Activated T-cell treated with anti-CD3 and anti-CD28 coated beads for 4 hours (primary cell): ENCODE data around the gene AFF1.
A peak's percentile ranks its signal among the peaks of the same experiment; 100 is the strongest.

Source experiments
- DNase-seq: peaks from one replicate; pipeline ENCODE4 v3.0.0-alpha.2; 2020

AFF1 gene

GRCh38 chr4:87092389-87093141 is 157.8 kb downstream of the AFF1 start:
- no peak for DNase-seq

GRCh38 chr4:87093443-87094123 is 158.8 kb downstream of the AFF1 start:
- peak; percentile 24 for DNase-seq

GRCh38 chr4:87097075-87097474 is 162.3 kb downstream of the AFF1 start:
- no peak for DNase-seq

GRCh38 chr4:87100168-87100567 is 165.4 kb downstream of the AFF1 start:
- DNase-seq = no peak

GRCh38 chr4:87101543-87102199 is 166.9 kb downstream of the AFF1 start:
- no peak for DNase-seq

- no peak for DNase-seq
These were observed 168.3 kb downstream of the AFF1 start for GRCh38 chr4:87103086-87103485.

- DNase-seq = no peak
These were observed 168.9 kb downstream of the AFF1 start for GRCh38 chr4:87103691-87104187.

- no peak for DNase-seq
These were observed 170.5 kb downstream of the AFF1 start for GRCh38 chr4:87105101-87105845.

GRCh38 chr4:87108142-87108546 is 173.3 kb downstream of the AFF1 start:
- no peak for DNase-seq

- DNase-seq = no peak
These were observed 174.3 kb downstream of the AFF1 start for GRCh38 chr4:87109121-87109520.

GRCh38 chr4:87109945-87110344 is 175.1 kb downstream of the AFF1 start:
- DNase-seq = no peak

GRCh38 chr4:87112063-87112462 is 177.3 kb downstream of the AFF1 start:
- no peak for DNase-seq

GRCh38 chr4:87114245-87115062 is 179.6 kb downstream of the AFF1 start:
- no peak for DNase-seq

GRCh38 chr4:87116231-87116630 is 181.4 kb downstream of the AFF1 start:
- DNase-seq = no peak

GRCh38 chr4:87117051-87117731 is 182.4 kb downstream of the AFF1 start:
- DNase-seq = no peak

- no peak for DNase-seq
These were observed 182.9 kb downstream of the AFF1 start for GRCh38 chr4:87117732-87118075.

- DNase-seq = no peak
These were observed 183.6 kb downstream of the AFF1 start for GRCh38 chr4:87118421-87118820.

- DNase-seq = no peak
These were observed 184.0 kb downstream of the AFF1 start for GRCh38 chr4:87118826-87119225.

GRCh38 chr4:87120010-87120409 is 185.2 kb downstream of the AFF1 start:
- DNase-seq = no peak

- no peak for DNase-seq
These were observed 185.8 kb downstream of the AFF1 start for GRCh38 chr4:87120411-87121162.
